Amniotic stem cell (primary cell): ENCODE results near the gene PLCD1.
"Not testable (repeated sequence)": the region's sequence is repeated elsewhere in the genome, so short reads cannot be mapped to it uniquely, and the experiment has no call there.

Experiments
- DNase-seq: peaks from one replicate; lab custom pipeline; 2025; lab: John Stamatoyannopoulos, UW

PLCD1 gene

DNA sequence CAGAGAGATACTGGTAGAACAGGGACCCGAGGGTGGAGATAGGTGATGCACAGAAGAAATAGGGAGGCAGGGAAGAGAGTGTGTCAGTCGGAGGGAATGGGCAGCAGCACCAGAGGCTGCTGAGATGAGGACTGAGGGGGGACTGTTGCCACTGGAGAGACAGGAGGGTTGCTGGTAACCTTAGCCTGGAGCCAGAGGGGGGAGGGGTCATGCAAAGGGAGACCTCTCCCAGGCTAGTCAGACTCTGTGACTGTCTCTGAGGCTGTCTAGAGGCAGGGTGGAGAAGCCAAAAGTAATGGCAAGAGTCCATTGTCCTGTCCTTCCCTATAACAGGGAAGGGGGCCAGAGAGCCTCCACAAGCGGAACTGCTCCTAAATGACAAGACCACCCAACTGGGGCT lies 7.5 kb upstream of the PLCD1 start:
- DNase-seq = no peak

- no peak for DNase-seq
Observed at GRCh38 chr3:38036286-38036685, 6.8 kb upstream of the PLCD1 start.

DNA sequence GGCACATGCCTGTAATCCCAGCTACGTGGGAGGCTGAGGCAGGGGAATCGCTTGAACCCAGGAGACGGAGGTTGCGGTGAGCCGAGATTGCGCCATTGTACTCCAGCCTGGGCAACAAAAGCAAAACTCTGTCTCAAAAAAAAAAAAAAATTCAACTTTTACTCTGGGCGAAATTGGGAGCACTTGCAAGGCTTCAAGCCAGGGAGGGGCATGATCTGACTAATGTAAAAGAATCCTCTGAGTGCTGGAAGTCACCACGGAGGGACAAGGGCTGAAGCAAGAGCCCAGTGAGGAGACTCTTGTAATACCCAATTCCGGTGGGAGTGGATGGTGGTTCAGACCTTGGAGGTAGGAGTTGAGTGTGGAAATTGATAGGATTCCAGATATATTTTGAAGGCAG lies 4.9 kb upstream of the PLCD1 start:
- DNase-seq = not testable (repeated sequence)

- DNase-seq = not testable (repeated sequence)
Observed at GRCh38 chr3:38033586-38033985, 4.1 kb upstream of the PLCD1 start.

- DNase-seq = no peak
Observed at GRCh38 chr3:38032328-38032865, 3.0 kb upstream of the PLCD1 start.

DNA sequence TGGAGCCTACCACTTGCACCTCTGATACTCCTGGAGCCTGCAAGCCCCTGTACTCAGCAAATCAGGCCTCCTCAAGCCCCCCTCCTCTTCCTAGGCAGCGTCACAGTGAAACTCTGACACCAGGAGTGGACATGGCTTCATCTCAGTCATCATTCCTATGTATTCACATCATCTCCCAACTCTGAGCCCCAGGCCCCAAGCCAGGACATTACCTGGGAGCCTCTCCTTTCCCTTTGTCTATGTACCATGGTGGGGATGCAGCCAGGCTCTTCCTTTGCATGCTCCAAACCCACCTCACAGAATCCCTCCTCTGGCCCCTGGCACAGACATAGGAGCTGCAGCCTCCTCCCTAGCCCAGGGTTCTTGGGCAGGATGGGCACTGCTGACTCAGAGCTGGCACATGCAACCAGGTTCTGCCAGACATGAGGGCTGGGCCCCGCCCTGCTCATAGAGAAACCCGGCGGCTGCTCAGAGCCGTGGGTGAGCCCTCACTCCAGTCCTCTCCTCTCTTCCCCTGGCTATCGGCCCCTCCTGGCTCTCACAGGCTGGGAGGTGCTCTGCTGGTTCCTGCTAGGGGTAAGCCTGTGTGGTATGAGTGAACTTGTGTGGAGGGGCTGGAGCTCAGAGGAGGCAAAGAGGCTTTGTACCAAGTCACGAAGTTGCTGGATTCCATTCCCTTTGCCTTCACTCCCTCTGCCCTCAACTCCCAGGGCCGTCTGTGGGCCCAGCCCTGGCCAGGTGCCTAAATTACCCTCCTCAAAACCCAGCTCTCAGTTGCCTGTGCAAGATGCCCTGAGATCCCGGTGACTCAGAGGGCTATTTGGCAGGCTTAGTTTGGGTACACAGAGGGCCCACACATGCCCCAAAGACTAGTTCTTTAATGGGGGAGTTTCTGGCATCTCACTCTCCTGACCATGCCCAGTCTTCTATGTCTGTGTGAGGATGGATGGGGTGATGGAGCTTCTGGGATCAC lies 1.9 kb upstream of the PLCD1 start:
- DNase-seq = no peak

- DNase-seq = no peak
Observed at GRCh38 chr3:38030126-38031021, 932 bp upstream of the PLCD1 start.

DNA sequence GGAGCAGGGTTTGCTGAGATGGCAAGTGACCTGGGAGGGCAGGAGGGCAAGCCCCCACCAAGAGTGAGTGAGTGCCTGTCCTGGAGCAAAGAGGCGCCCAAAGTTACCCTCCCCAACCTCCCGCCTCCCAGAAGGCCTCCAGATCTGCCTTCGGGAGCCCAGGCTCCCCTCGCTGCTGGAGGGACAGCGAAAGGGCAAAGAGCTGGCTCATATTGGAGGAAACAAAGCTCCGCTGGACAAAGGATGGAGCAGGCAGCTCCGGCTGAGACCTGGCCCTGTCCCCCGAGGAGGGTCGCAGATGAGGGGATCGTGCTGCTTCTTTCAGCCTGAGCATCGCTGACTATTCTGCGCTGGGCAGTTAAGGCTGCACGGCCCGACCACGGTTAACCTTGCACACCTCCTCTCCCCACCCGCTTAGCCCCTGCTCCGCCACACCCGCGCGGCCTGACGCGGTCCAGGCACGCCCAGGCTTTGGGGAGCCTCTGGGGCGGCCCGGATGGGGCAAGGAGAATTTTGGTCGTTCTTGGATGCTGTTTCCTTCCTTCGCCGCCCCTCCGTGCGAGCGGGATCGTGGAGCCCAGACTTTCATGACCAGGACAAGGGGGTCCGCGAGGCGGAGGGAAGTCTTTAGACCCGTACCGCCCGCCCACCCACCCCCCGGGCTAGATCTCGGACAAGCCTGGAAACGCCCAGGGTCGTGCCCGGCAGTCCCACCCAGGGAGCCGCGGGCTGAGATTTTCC lies 651 bp downstream of the PLCD1 start:
- no peak for DNase-seq

DNA sequence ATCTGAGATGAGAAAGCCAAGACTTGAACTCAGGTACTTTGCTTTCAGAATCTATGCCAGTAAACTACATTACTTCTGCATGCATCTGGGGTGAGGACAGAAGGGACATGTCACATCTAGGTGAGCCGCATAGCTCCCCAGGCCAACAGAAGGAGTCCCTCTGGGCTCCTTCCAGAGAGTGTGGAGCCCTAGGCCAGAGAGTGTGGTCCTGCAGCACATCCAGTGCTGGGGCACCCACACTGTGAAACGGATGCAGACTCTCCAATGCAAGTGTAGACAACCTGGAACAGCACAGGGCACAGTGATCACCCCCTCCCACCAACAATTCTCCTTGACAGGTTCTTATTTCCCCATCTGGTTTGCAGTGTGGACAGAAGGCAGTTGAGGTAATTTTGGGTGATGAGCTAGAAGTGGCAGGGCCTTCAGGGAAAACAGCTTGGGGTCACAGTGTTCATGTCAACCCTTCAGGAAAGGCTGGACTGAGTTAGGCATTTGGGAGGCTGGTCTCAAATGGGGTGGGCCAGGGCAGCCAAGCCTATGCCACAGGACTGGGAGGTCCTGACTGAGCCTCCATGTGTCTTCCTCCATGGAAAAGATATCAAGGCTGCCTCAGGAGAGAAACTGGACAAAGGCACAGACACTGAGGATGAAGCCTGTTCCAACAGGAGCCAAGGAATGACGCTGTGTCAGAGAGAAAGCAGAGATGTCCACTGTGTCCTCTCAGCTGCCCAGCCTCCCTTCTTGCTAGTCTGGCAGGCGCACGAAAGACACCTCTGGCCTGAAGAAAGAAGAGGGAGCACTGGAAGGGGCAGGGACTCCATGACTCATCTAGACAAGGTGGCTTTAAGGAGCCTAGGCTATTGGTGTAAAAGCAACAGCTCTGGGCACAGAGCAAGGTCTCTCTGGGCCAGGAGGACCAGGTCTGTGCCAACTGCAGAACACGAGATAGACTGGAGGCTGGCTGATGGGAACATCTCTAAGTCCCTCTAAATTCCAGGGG lies 1.7 kb downstream of the PLCD1 start:
- DNase-seq = no peak

DNA sequence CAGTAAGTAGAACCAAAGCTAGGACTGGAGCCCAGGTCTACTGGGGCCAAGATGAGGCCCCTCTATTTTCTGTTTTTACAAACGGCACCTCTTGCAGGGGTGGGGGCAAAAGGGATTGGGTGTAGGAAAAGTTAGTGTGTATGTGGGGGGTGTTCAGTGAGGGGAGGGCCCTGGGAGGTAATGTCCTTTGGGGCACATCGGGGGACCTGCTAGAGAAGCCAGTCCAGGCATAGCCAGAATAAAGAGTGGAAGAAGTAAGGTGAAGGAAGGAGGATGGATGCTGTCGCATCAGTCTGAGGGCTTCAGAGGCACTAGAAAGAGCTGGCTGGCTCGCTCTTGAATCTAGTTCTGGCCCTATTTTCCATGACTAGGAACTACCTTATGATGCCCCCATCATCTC lies 2.6 kb downstream of the PLCD1 start:
- DNase-seq = no peak

GRCh38 chr3:38022896-38023709 lies 6.3 kb downstream of the PLCD1 start:
- DNase-seq = no peak

DNA sequence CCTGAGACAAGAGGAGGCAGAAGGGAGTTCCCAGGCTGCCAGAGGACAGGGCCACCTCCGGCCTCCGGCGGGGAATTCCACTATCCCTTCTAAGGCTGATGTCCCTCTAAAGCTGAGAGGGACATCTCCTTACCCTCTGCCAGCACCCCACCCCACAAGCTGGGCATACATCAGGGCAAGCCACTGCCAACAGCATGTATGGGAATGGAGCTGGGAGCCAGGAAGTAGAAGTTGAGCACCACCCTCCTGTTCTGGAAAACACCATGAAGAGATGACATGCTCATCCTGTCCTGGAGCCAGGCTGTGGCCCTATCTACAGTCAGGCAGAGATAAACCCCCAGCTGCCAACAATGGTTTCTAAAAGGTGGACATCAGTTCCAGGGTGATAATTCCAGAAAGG lies 7.1 kb downstream of the PLCD1 start:
- no peak for DNase-seq

GRCh38 chr3:38021196-38021595 lies 8.2 kb downstream of the PLCD1 start:
- DNase-seq = no peak

GRCh38 chr3:38020342-38020726 lies 9.1 kb downstream of the PLCD1 start:
- no peak for DNase-seq

GRCh38 chr3:38019658-38020341 lies 9.6 kb downstream of the PLCD1 start:
- no peak for DNase-seq

DNA sequence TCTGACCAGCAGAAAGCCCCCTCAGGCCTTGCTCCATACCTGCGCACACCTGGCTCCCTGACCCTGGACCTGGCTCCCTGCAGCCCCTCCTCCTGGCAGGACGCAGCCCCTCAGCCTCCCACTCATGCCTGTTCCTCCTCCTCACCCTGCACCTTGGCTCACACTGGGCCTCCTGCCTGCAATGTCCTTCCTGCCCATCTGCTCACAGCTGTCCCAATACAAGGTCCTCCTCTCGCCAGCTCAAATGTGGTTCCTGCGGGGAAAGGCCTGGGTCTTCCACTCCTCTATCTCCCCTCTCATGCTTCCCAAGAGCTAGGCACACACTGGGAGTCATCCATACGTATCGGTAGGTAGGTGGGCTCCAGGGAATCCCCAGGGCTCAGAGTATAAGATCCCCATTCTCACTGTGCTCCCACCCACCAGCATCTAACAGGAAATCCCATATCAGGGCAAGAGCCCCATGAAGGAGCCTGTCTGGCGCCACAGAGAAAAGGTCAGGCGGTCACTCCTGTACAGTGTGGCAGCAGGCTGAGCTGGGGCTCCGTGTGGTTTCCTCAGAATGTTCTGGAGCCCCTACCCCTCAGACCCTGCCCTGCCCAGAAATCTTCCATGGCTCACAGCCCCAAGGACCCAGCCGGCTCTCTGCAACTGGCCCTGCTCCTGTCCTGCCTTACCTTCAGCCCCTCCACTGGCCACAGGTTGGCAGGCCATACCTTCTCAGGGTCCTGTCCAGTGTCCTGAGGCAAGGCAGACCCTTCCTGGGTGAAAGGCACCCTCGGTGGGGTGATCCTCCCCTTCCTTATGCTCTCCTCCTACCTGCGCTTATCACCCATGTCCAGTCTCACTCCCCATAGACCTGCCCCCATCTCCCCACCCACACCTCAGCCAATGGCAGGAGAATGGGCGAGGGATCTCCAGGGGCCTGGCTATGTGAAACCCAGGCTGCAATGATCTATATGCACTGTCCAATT lies 10.9 kb downstream of the PLCD1 start:
- no peak for DNase-seq

DNA sequence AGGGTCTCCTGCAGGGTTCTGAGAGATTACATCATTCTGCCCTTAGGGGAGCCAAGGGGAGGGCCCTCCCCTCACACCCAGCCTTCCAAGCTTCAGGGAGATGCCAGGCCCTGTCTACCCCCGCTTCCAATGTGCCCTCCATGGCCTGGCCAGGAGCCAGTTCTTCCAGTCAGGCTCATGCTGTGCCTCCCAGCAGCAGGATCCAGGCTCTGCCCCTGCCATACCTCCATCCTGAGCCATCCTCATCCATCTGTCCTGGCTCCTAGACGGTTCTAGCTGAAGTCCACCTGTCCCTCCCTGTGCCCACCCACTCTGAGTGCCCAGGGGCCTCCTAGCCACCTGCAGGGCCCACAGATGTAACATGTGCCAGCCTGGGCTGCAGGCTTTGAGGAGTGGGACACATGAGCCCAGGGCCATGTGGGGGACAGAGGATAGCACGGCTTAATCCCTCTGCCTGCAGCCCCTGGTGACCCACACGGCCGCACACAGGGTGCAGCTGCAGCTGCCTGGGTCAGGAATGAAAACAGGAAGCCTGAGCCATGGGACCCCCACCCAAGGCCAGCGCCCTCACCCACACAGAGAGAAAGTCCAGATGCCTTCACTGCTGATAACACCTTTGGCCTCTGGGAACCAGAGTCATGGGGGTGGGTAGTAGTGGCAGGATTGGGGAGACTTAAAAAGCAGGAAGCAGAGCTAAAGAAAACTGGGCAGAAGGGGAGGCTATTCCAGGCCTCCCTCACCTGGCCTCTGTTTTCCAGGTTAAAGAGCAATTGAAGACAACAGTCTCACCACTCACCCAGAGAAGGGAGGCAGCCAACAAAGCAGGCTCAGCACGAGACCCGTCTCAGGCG lies 11.8 kb downstream of the PLCD1 start:
- no peak for DNase-seq
